HT1080 (cell line): ENCODE data around the gene E2F2. TPM values are rescaled to one million over a fixed set of nuclear protein-coding genes. Genes with fewer than 3 reads are reported as not detected.
"Not testable (repeated sequence)": the region's sequence is repeated elsewhere in the genome, so short reads cannot be mapped to it uniquely, and the experiment has no call there.

ENCODE experiments used
- DNase-seq: peaks from one replicate; pipeline ENCODE4 v3.0.0-alpha.2; 2015; ENCODE audit warnings: low read depth
- total RNA-seq: library from RNA; depleted of rRNA; stranded (reverse); fragments of >200 nt; shearing (Covaris generic); gene quantifications from 2 replicates; pipeline ENCODE4 v1.2.3, GENCODE V29; 2014

The E2F2 gene
- total RNA-seq, 1 experiment from 2014 or later = 5.6 TPM

GRCh38 chr1:23548704-23549143 lies 17.7 kb upstream of the E2F2 start:
- no peak for DNase-seq

GRCh38 chr1:23546897-23547584 lies 16.0 kb upstream of the E2F2 start:
- no peak for DNase-seq

GRCh38 chr1:23545851-23546250 lies 14.8 kb upstream of the E2F2 start:
- DNase-seq = no peak

- DNase-seq = peak; percentile 66
Observed at GRCh38 chr1:23544444-23545389, 13.7 kb upstream of the E2F2 start.

GRCh38 chr1:23543707-23544443 lies 12.8 kb upstream of the E2F2 start:
- DNase-seq = peak; percentile 34

- DNase-seq = not testable (repeated sequence)
Observed at GRCh38 chr1:23542940-23543339, 11.9 kb upstream of the E2F2 start.

- peak; percentile 95 for DNase-seq
Observed at GRCh38 chr1:23539698-23540266, 8.7 kb upstream of the E2F2 start.

GRCh38 chr1:23537296-23537973 lies 6.4 kb upstream of the E2F2 start:
- DNase-seq = no peak

- DNase-seq = no peak
Observed at GRCh38 chr1:23533246-23534023, 2.4 kb upstream of the E2F2 start.

- DNase-seq = no peak
Observed at GRCh38 chr1:23531562-23532094, 595 bp upstream of the E2F2 start.

GRCh38 chr1:23530087-23530746 lies 816 bp downstream of the E2F2 start:
- no peak for DNase-seq

- no peak for DNase-seq
Observed at GRCh38 chr1:23529146-23530086, 1.6 kb downstream of the E2F2 start.

- peak; percentile 91 for DNase-seq
Observed at GRCh38 chr1:23528250-23528978, 2.6 kb downstream of the E2F2 start.

- DNase-seq = no peak
Observed at GRCh38 chr1:23527900-23528249, 3.2 kb downstream of the E2F2 start.

GRCh38 chr1:23527366-23527765 lies 3.7 kb downstream of the E2F2 start:
- DNase-seq = no peak

GRCh38 chr1:23526329-23527041 lies 4.5 kb downstream of the E2F2 start:
- DNase-seq = no peak
